ENCODE results near the gene SH3BP2.

DNA sequence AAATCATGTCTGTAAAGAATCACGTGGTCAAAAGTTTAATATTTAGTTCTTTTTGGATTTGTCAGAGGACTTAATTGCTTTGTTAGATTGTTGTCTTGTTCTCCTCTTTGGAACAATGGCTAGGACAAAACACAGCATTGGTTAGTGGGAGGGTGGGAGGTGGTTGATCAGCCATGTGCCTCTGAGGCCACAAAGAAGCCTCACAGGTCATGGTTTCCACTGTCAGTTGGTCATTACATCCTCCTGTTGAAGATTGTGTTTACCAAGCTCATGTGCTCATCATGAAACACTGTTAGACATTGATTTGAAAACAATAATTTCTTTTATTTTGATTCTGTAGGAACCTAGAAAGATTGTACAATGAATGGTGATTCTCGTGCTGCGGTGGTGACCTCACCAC is 82.7 kb downstream of the SH3BP2 start:
- TF ChIP-seq POLR2AphosphoS5 (IDR thresholded peaks at IDR 0.05; ENCODE audit: borderline replicate concordance, low read depth, low read length): no peak
- no peak for TF ChIP-seq EZH2 (IDR thresholded peaks at IDR 0.05)
- no peak for TF ChIP-seq FOXP2 (optimal IDR thresholded peaks at IDR 0.05; ENCODE audit: control extremely low read depth, extremely low read length, insufficient read depth)
